ENCODE data around the gene LIPH. TPM values are rescaled to one million over a fixed set of nuclear protein-coding genes. Genes with fewer than 3 reads are reported as not detected.
"Not testable (repeated sequence)": the region's sequence is repeated elsewhere in the genome, so short reads cannot be mapped to it uniquely, and the experiment has no call there.

The LIPH gene
- total RNA-seq, 2 donors from 2014 or later: 0.65 TPM; not detected in 1

DNA sequence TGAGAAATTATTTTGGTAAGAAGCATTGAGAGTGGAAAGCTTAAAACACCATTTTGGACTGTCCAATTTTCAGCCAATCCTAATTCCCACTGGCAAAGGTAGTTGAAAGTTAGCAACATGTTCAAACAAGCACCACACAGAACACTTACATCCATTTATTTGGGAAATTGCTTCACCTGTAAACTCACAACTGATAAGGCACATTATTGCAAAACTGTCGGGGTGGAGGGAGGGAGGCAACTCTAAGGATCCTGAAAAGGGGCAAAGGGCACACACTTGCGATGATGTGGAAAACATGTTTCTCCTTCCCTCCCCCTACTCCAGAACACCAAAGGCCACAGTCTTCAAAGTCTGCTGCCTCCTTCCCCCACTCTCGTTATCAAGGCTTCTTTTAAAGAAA, 62.9 kb downstream of the LIPH start:
- H3K4me3 Mint-ChIP-seq: no peak overlapping the region
- H3K27ac Mint-ChIP-seq: no peak overlapping the region
- H3K4me1 Mint-ChIP-seq: peaks cover 8% of the 10 kb centered on the region
- H3K36me3 Mint-ChIP-seq (ENCODE audit: low read depth): peaks cover 84% of the 10 kb centered on the region
- no peak for ATAC-seq (replicated peaks)
- H3K9me3 Mint-ChIP-seq: no peaks in the 10 kb centered on the region
- no peaks in the 10 kb centered on the region for H3K27me3 Mint-ChIP-seq

DNA sequence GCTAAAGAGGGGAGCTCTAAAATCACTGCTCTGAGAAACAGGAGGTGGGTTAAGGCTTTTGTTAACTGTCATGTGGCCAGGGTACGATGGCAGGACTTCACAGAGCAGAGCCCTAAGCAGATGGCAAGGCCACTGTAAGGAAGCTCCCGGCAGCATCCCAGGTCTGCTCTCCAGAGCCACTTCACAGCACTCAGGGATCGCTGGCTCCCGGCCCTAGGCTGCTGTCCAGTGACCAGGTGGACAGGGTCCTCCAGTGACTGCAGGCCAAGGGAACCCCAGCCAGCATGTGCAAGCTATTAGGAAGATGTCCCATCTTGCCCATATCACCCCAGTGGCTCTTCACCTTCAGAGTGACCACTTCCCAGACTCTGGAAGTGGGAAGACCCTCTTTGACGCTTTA, 63.9 kb downstream of the LIPH start:
- Mint-ChIP-seq H3K9me3 (no peaks in the 10 kb centered on the region), H3K4me1 (peaks cover 4% of the 10 kb centered on the region), H3K27ac (no peak overlapping the region), H3K27me3 (no peaks in the 10 kb centered on the region), H3K4me3 (no peak overlapping the region), H3K36me3 (ENCODE audit: low read depth) (peaks cover 74% of the 10 kb centered on the region)
- no peak for ATAC-seq (replicated peaks)

DNA sequence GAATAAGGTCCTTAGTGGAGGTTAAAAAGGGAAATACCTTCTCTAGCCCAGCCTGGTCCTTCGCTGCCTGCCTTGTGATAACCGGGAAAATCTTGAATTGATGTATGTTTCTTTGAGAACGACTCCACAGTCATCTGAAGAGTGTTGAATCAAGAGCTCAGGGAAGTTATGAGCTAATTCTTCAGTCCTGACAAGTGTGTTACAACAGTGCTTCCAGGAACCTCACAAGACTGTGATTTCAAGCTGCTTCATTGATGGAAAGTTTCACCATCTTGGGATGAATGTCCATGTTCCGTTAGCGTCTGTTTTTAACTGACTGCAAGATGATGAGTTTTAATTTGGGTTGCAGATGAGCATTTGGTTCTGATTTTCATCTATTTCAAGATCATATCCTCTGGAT, 66.0 kb downstream of the LIPH start:
- no peak overlapping the region for H3K4me3 Mint-ChIP-seq
- ATAC-seq (replicated peaks): no peak
- no peak overlapping the region for H3K27ac Mint-ChIP-seq
- peaks cover 70% of the 10 kb centered on the region for H3K36me3 Mint-ChIP-seq (ENCODE audit: low read depth)
- no peaks in the 10 kb centered on the region for H3K9me3 Mint-ChIP-seq
- peaks cover 8% of the 10 kb centered on the region for H3K4me1 Mint-ChIP-seq
- H3K27me3 Mint-ChIP-seq: no peaks in the 10 kb centered on the region

DNA sequence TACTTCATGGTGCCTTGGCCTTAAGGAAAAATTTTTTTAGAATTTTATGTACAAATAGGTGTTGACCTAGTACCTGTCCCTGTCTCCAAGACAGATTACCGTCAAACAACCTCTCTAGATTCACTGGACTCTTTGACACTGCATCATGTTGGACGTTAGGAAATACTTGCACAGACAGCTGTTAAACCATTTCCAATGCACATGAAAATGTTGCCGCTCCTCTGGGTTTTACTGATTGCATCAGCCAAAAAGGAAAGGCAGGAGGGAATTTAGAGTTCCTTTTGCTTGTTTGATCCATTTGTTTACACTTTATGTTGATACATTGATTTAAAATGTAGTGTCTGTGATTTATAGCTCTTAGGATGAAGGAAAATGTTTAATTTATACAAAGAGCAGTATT, 68.1 kb downstream of the LIPH start:
- Mint-ChIP-seq H3K4me1 (peaks cover 8% of the 10 kb centered on the region), H3K27me3 (no peaks in the 10 kb centered on the region), H3K36me3 (ENCODE audit: low read depth) (peaks cover 59% of the 10 kb centered on the region), H3K9me3 (no peaks in the 10 kb centered on the region), H3K27ac (no peak overlapping the region), H3K4me3 (no peak overlapping the region)
- ATAC-seq (replicated peaks): no peak

DNA sequence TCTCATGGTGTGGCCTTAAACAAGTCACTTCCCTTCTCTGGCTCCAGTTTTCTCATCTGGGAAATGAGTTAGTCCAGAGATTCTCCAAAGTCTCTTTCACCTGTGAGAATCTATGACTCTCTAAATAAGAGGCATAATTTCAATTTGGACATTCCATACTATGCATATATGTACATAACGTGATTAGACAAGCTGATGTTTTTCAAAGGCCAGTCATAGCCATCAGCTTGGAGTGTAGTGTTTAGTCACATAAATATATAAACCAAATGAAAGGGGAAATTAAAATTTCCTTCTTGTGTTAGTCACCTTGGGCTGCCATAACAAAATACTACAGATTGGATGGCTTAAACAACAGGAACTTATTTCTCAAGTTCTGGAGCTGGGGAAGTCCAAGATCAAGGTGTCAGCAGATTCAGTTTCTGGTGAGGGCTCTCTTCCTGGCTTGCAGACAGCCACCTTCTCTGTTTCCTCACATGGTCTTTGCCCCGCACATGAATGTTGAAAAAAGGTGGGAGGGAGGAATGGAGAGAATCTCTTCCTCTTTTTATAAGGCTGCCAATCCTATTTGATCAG, 72.9 kb downstream of the LIPH start:
- no peak for ATAC-seq (replicated peaks)
- Mint-ChIP-seq H3K36me3 (ENCODE audit: low read depth) (peaks cover 34% of the 10 kb centered on the region), H3K9me3 (no peaks in the 10 kb centered on the region), H3K4me1 (peaks cover 4% of the 10 kb centered on the region), H3K27ac (no peak overlapping the region), H3K4me3 (no peak overlapping the region), H3K27me3 (no peaks in the 10 kb centered on the region)

DNA sequence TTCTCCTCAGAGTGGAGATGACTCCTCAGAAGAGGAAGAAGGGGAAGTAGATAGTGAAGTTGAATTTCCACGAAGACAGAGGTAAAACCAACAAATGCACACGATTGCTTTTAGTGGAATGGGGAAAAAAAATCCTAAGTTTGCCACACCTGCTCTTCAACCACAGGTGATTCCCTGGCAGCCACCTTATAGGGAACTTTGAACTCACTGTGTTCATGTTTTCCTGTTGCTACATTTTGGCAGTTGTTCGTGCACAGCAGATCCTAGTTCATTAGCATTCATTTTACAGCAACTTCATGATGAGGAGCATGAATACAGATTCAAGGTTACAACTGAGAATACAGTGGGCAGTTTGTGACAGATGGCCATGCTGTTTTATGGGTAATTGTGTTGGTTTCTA, 75.1 kb downstream of the LIPH start:
- no peak for ATAC-seq (replicated peaks)
- peaks cover 43% of the 10 kb centered on the region for H3K36me3 Mint-ChIP-seq (ENCODE audit: low read depth)
- no peaks in the 10 kb centered on the region for H3K27me3 Mint-ChIP-seq
- no peaks in the 10 kb centered on the region for H3K9me3 Mint-ChIP-seq
- no peak overlapping the region for H3K4me3 Mint-ChIP-seq
- H3K27ac Mint-ChIP-seq: no peak overlapping the region
- H3K4me1 Mint-ChIP-seq: no peaks in the 10 kb centered on the region

DNA sequence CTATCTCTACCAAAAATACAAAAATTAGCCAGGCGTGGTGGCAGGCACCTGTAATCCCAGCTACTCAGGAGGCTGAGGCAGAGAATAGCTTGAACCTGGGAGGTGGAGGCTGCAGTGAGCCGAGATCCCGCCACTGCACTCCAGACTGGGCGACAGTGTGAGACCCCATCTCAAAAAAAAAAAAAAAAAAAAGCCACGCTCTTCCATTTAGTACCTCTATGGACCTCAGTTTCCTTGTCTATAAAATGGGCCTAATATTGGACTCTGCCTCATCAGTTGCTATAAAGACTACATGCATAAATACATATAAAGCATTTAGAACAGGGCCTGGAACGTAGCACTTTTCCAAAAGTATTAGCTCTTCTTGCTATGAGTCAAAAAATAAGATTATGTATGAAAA, 77.5 kb downstream of the LIPH start:
- peaks cover 32% of the 10 kb centered on the region for H3K36me3 Mint-ChIP-seq (ENCODE audit: low read depth)
- H3K4me3 Mint-ChIP-seq; H3K4me1 Mint-ChIP-seq; H3K9me3 Mint-ChIP-seq; ATAC-seq (replicated peaks); H3K27me3 Mint-ChIP-seq; H3K27ac Mint-ChIP-seq: not testable (repeated sequence)

DNA sequence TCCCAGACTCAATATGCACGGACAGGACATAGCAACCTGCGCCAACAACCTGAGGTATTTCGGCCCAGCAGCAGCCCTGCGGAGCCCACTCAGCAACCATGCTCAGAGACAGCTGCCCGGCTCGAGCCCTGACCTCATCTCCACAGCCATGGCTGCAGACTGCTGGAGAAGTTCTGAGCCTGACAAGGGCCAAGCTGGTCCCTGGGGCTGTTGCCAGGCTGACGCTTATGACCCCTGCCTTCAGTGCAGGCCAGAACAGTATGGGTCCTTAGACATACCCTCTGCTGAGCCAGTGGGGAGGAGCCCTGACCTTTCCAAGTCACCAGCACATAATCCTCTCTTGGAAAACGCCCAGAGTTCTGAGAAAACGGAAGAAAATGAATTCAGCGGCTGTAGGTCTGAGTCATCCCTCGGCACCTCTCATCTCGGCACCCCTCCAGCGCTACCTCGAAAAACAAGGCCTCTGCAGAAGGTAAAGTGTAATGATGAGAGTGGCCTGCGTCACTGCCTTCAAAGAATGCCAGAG, 79.0 kb downstream of the LIPH start:
- Mint-ChIP-seq H3K4me1 (no peaks in the 10 kb centered on the region), H3K36me3 (ENCODE audit: low read depth) (peaks cover 32% of the 10 kb centered on the region), H3K27ac (no peak overlapping the region), H3K4me3 (no peak overlapping the region), H3K9me3 (no peaks in the 10 kb centered on the region), H3K27me3 (no peaks in the 10 kb centered on the region)
- ATAC-seq (replicated peaks): no peak

DNA sequence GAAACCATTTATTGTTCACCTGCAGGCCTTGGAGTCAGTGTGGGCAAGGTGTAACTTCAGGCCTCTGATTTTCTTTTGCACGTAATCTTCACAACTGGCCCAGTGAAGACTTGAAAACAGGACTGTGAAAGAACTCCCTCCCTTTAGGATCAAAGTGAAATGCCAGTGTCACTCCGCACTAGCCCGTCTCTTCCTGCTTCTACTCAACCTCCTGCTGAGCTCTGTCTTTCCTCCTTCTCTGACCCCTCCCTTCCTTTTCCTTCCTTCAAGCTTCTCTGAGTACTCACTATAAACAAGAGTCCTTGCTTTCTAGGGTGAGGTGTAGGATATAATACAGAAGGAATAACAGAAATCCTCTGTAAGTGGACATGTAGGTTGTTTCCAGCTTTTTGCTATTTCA, 82.1 kb downstream of the LIPH start:
- Mint-ChIP-seq H3K4me1 (no peaks in the 10 kb centered on the region), H3K27ac (no peak overlapping the region), H3K27me3 (no peaks in the 10 kb centered on the region), H3K36me3 (ENCODE audit: low read depth) (peaks cover 25% of the 10 kb centered on the region), H3K9me3 (no peaks in the 10 kb centered on the region), H3K4me3 (no peak overlapping the region)
- ATAC-seq (replicated peaks): no peak

DNA sequence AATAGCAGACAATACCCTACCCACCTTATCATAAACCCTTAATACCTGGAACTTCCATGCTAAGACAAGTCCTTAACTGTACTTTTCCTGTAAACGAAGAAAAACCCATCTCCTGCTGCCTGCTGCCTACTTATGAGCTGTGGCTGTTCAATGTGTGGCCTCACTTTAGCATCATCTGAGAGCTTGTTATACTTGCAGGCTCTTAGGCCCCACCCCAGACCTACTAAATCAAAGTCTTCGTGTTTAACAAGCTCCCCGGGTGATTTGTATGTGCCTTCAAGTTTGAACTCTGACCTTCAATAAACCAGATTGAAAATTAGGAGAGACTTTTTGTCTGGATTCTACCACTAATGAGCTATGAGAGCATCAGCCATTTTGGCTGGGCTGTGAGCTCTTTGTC, 82.8 kb downstream of the LIPH start:
- ATAC-seq (replicated peaks): no peak
- Mint-ChIP-seq H3K9me3 (no peaks in the 10 kb centered on the region), H3K27ac (no peak overlapping the region), H3K36me3 (ENCODE audit: low read depth) (peaks cover 23% of the 10 kb centered on the region), H3K4me3 (no peak overlapping the region), H3K27me3 (no peaks in the 10 kb centered on the region), H3K4me1 (no peaks in the 10 kb centered on the region)

DNA sequence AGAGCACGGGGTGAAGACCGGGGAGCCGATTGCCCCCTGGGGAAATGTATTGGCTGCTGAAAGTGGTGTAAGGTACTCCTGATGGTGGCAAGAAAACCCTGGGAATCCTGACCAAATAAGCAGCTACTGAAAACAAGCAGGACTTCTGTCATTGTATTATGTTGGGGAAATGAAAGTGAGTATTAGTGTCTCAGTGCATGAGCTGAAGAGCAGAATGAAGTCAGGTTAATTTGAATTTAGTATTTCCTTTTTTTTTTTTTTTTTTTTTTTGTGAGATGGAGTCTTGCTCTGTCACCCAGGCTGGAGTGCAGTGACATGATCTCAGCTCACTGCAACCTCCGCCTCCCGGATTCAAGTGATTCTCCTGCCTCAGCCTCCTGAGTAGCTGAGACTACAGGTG, 86.3 kb downstream of the LIPH start:
- not testable (repeated sequence) for ATAC-seq (replicated peaks); H3K4me1 Mint-ChIP-seq; H3K9me3 Mint-ChIP-seq; H3K27ac Mint-ChIP-seq; H3K36me3 Mint-ChIP-seq (ENCODE audit: low read depth); H3K4me3 Mint-ChIP-seq; H3K27me3 Mint-ChIP-seq

DNA sequence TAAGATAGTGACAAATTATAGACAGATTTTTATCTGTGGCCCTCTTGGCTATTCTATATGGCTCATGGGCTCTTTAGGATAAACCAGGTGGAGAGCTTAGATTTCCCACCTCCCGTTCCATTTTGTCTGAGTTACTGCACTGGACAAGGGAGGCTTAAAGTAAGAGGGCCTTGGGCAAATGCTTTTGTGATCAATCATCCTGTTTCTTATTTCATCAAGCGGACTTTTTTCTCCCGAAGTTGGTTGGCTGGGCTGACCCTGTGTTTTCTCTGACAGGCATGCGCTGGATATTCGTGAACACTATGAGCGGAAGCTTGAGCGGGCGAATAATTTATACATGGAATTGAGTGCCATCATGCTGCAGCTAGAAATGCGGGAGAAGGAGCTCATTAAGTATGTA, 86.9 kb downstream of the LIPH start:
- H3K9me3 Mint-ChIP-seq: no peaks in the 10 kb centered on the region
- no peak overlapping the region for H3K27ac Mint-ChIP-seq
- H3K4me1 Mint-ChIP-seq: no peaks in the 10 kb centered on the region
- ATAC-seq (replicated peaks): no peak
- no peaks in the 10 kb centered on the region for H3K36me3 Mint-ChIP-seq (ENCODE audit: low read depth)
- no peaks in the 10 kb centered on the region for H3K27me3 Mint-ChIP-seq
- H3K4me3 Mint-ChIP-seq: no peak overlapping the region

DNA sequence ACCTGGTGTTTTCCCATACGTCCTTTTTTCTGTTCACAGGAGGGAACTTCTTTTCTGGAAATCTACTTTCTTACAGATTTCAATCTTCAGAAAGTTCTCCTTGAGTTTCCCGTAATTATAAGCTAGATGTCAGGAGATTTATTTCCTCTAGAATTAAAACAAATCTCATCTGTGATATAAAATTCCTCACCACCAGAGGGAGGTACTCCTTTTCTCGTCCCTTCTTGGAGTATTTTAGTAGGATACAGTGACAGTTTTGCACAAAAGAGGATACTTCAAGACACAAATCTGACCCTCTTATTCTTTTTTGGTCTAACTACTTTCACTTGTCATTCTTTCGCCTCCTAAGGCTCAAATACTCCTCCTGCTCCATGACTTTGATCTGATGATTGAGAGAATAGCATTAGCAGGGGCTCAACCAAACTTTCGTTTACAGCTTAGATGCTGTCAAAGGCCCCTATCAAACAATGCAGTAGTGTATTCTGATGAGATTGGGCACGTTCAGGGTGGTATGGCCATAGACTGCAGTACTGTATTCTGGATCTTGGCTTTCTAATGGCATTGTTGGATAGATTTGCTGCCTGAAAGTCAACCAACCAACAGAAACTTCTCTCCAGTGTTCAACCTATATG, 91.6 kb downstream of the LIPH start:
- Mint-ChIP-seq H3K9me3 (no peaks in the 10 kb centered on the region), H3K36me3 (ENCODE audit: low read depth) (no peaks in the 10 kb centered on the region), H3K4me3 (no peak overlapping the region), H3K4me1 (no peaks in the 10 kb centered on the region), H3K27ac (no peak overlapping the region), H3K27me3 (no peaks in the 10 kb centered on the region)
- no peak for ATAC-seq (replicated peaks)

DNA sequence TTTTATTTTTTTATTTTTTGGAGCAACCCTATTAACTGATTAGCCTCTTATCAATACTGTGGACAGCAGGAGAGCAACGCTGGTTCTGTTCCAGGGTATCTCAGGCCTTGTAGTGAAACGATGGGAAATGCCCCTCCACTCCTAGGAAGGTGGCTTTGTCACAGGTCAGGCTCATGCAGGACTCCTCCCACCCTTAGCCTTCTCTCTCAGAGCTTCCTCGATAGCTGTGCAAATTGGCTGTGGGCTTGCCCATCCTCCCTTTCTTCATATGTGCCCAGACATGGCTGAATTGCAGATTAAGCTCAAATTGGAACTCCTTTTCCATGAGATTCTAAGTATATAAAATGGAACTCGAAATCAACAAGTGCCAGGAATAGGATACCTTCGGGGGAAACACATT, 92.1 kb downstream of the LIPH start:
- H3K27me3 Mint-ChIP-seq: no peaks in the 10 kb centered on the region

DNA sequence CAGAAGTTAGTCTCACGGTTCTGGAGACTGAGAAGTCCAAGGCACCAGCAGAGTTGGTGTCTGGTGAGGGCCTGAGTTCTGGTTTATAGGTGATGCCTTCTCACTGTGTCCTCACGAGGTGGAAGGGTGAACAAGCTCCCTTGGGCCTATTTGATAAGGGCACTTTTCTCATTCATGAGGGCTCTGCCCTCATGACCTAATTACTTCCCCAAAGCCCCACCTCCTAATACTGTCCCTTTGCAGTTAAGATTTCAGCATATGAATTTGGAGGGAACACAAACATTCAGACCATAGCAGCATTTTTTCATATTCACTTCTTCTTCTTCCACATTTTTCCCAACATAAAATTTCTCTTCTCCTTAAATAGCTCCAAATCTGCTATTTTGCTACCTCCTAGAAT, 95.0 kb downstream of the LIPH start:
- Mint-ChIP-seq H3K36me3 (ENCODE audit: low read depth) (no peaks in the 10 kb centered on the region), H3K4me1 (no peaks in the 10 kb centered on the region), H3K27me3 (no peaks in the 10 kb centered on the region), H3K4me3 (no peak overlapping the region), H3K27ac (no peak overlapping the region), H3K9me3 (no peaks in the 10 kb centered on the region)
- no peak for ATAC-seq (replicated peaks)

More for the DNA sequence above, 92.1 kb downstream of the LIPH start:
- Mint-ChIP-seq H3K4me1 (no peaks in the 10 kb centered on the region), H3K9me3 (no peaks in the 10 kb centered on the region), H3K4me3 (no peak overlapping the region), H3K36me3 (ENCODE audit: low read depth) (no peaks in the 10 kb centered on the region), H3K27ac (no peak overlapping the region)
- no peak for ATAC-seq (replicated peaks)

Data from activated T-helper 17 cell treated with anti-CD3 and anti-CD28 coated beads, Interleukin-2, amount 50 U/mL, for 72 hours (primary cell).